Stimulated activated effector memory CD8-positive, alpha-beta T cell treated with anti-CD3 and anti-CD28 coated beads, Interleukin-12 subunit alpha, Interleukin-12 subunit beta, amount 100 ng/mL, for 72 hours (primary cell): ENCODE results near the gene TRIM7.
"Not testable (repeated sequence)": the region's sequence is repeated elsewhere in the genome, so short reads cannot be mapped to it uniquely, and the experiment has no call there.

ENCODE experiments used
- ATAC-seq: fragments of 150-1000 bp; cut with Tn5 transposase; 2 replicates; pipeline ENCODE4 v1.10.0; 2021
- DNase-seq, 2 donors: peaks; one replicate each; pipeline ENCODE4 v3.0.0; 2021 to 2022; ENCODE audit warnings: low spot score in 2 of 2
- H3K27ac Mint-ChIP-seq: one replicate; pipeline ENCODE4 v1.8.0; 2022; ENCODE audit warnings: mild to moderate bottlenecking, mixed read lengths
- H3K36me3 Mint-ChIP-seq: one replicate; pipeline ENCODE4 v1.8.0; 2022; ENCODE audit warnings: mild to moderate bottlenecking, mixed read lengths
- H3K4me1 Mint-ChIP-seq: one replicate; pipeline ENCODE4 v1.8.0; 2022; ENCODE audit warnings: mixed read lengths
- H3K4me3 Mint-ChIP-seq: one replicate; pipeline ENCODE4 v1.8.0; 2022; ENCODE audit warnings: mild to moderate bottlenecking, mixed read lengths
- H3K9me3 Mint-ChIP-seq: one replicate; pipeline ENCODE4 v1.8.0; 2022; ENCODE audit warnings: mixed read lengths

Gene TRIM7

GRCh38 chr5:181149806-181150733 lies 54.9 kb downstream of the TRIM7 start:
- DNase-seq = no peak
- Mint-ChIP-seq H3K36me3 (no peaks in the 10 kb centered on the region), H3K4me1 (peaks cover 12% of the 10 kb centered on the region), H3K27ac (no peak overlapping the region), H3K9me3 (no peaks in the 10 kb centered on the region), H3K4me3 (no peak overlapping the region)
- no peak for ATAC-seq

- DNase-seq (no peak), ATAC-seq (no peak)
- Mint-ChIP-seq H3K4me3 (no peak overlapping the region), H3K4me1 (peaks cover 12% of the 10 kb centered on the region), H3K9me3 (no peaks in the 10 kb centered on the region), H3K27ac (no peak overlapping the region), H3K36me3 (no peaks in the 10 kb centered on the region)
These were observed 55.6 kb downstream of the TRIM7 start for GRCh38 chr5:181149355-181149754.

DNA sequence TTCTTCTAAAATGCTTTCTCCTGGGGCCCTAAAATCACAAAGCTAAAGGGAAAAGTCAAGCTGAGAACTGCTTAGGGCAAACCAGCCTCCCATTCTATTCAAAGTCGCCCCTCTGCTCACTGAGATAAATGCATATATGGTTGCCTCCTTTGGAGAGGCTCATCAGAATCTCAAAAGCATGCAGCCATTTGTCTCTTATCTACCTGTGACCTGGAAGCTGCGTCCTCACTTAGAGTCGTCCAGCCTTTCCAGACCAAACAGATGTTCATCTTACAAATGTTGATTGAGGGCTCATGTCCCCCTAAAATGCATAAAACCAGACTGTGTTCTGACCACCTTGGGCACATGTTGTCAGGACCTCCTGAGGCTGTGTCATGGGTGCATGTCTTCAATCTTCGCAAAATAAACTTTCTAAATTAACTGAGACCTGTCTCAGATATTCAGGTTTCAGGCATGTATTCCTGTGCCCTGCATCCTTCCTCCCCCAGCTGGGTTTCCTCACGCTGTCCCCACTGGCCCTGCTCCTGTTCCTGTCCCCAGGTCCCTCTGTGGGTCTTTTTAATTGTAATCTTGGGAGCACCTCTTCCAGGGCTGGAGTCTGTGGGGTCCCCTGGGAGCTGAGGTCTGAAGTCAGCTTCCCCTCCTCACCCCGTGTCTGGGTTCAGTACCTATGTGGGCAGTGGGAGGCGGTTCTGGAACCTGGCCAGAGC lies 57.9 kb downstream of the TRIM7 start, which contains the start of gene OR2V2:
Gene OR2V2, plus strand, starts transcription at position 660 of the 710 bp plus-strand sequence. CDS start 7,357 bp downstream, outside the sequence.
- H3K4me1 Mint-ChIP-seq, H3K27ac Mint-ChIP-seq, H3K36me3 Mint-ChIP-seq, DNase-seq, H3K4me3 Mint-ChIP-seq, H3K9me3 Mint-ChIP-seq, ATAC-seq: not testable (repeated sequence)

- Mint-ChIP-seq H3K9me3 (peaks cover 3% of the 10 kb centered on the region), H3K27ac (no peak overlapping the region), H3K36me3 (no peaks in the 10 kb centered on the region), H3K4me3 (no peak overlapping the region), H3K4me1 (no peaks in the 10 kb centered on the region)
- DNase-seq (no peak), ATAC-seq (no peak)
These were observed 59.9 kb downstream of the TRIM7 start for GRCh38 chr5:181145133-181145532.
